MM.1S (cell line): ENCODE data around the gene YEATS4.

Source experiments
- DNase-seq: peaks from one replicate; pipeline ENCODE4 v3.0.0-alpha.2; 2015
- H2AFZ ChIP-seq: fragments of 300-600 bp; sonication (generic); 2 replicates; pipeline ENCODE4 v1.6.0; 2016; ENCODE audit warnings: antibody characterized with exemption, low read length
- H3F3A ChIP-seq: fragments of 300-600 bp; sonication (generic); 2 replicates; pipeline ENCODE4 v1.6.1; 2016; ENCODE audit warnings: mild to moderate bottlenecking, antibody characterized with exemption, low read length, moderate library complexity, mixed read lengths; ENCODE audit not compliant: insufficient read depth
- H3K27ac ChIP-seq: fragments of 300-600 bp; sonication (generic); 2 replicates; pipeline ENCODE4 v1.5.1; 2016; ENCODE audit warnings: mild to moderate bottlenecking, low read length
- H3K27me3 ChIP-seq: fragments of 300-600 bp; sonication (generic); replicated peaks from 2 replicates; pipeline ENCODE4 v1.6.0; 2016; ENCODE audit warnings: low read length; ENCODE audit not compliant: insufficient read depth
- H3K36me3 ChIP-seq: fragments of 300-600 bp; sonication (generic); replicated peaks from 2 replicates; pipeline ENCODE4 v1.6.1; 2016; ENCODE audit warnings: mild to moderate bottlenecking, low read length, mixed read lengths; ENCODE audit not compliant: insufficient read depth
- H3K4me1 ChIP-seq: fragments of 300-600 bp; sonication (generic); 2 replicates; pipeline ENCODE4 v1.6.1; 2016; ENCODE audit warnings: low read length, mixed read lengths
- H3K4me2 ChIP-seq: fragments of 300-600 bp; sonication (generic); 2 replicates; pipeline ENCODE4 v1.6.0; 2016; ENCODE audit warnings: low read depth, low read length
- H3K4me3 ChIP-seq: fragments of 300-600 bp; sonication (generic); 2 replicates; pipeline ENCODE4 v1.5.1; 2016; ENCODE audit warnings: low read length, mixed read lengths
- H3K79me2 ChIP-seq: fragments of 300-600 bp; sonication (generic); 2 replicates; pipeline ENCODE4 v1.6.1; 2016; ENCODE audit warnings: mixed run types, low read length, mixed read lengths
- H3K9ac ChIP-seq: fragments of 300-600 bp; sonication (generic); 2 replicates; pipeline ENCODE4 v1.6.1; 2016; ENCODE audit warnings: low read length, mixed read lengths
- H3K9me2 ChIP-seq: fragments of 300-600 bp; sonication (generic); replicated peaks from 2 replicates; pipeline ENCODE4 v1.6.1; 2016; ENCODE audit warnings: mild to moderate bottlenecking, low read length, mixed read lengths; ENCODE audit not compliant: insufficient read depth
- H3K9me3 ChIP-seq: fragments of 300-600 bp; sonication (generic); replicated peaks from 2 replicates; pipeline ENCODE4 v1.6.1; 2016; ENCODE audit warnings: mild to moderate bottlenecking, low read length, mixed read lengths; ENCODE audit not compliant: insufficient read depth
- H4K20me1 ChIP-seq: fragments of 300-600 bp; sonication (generic); 2 replicates; pipeline ENCODE4 v1.6.1; 2016; ENCODE audit warnings: mild to moderate bottlenecking, low read length, moderate library complexity, mixed read lengths; ENCODE audit not compliant: insufficient read depth
- CTCF ChIP-seq: fragments of 300-600 bp; sonication (generic); IDR thresholded peaks from 2 replicates; pipeline ENCODE4 v1.5.1; 2016; ENCODE audit warnings: antibody characterized with exemption, low read length, mixed read lengths
- EZH2 ChIP-seq: fragments of 300-600 bp; sonication (generic); optimal IDR thresholded peaks from 2 replicates; pipeline ENCODE3; 2017; ENCODE audit warnings: low read depth, mild to moderate bottlenecking, antibody characterized with exemption, low read length, mixed read lengths
- EZH2phosphoT487 ChIP-seq: fragments of 300-600 bp; sonication (generic); IDR thresholded peaks from 2 replicates; pipeline ENCODE4 v1.6.1; 2018; ENCODE audit warnings: antibody characterized with exemption, low read length

The YEATS4 gene

GRCh38 chr12:69415471-69416275, 56.1 kb downstream of the YEATS4 start:
- Histone ChIP-seq H3K4me3 (no peak overlapping the region), H2AFZ (no peak overlapping the region), H3K79me2 (no peaks in the 10 kb centered on the region), H4K20me1 (no peaks in the 10 kb centered on the region), H3F3A (no peaks in the 10 kb centered on the region), H3K4me2 (no peak overlapping the region), H3K27ac (no peak overlapping the region), H3K36me3 (no peaks in the 10 kb centered on the region), H3K9me3 (no peaks in the 10 kb centered on the region), H3K9ac (no peak overlapping the region), H3K9me2 (no peaks in the 10 kb centered on the region), H3K4me1 (no peaks in the 10 kb centered on the region), H3K27me3 (no peaks in the 10 kb centered on the region)
- DNase-seq: peak; percentile 52
- TF ChIP-seq CTCF: peak; percentile 63
- TF ChIP-seq EZH2: no peak

DNA sequence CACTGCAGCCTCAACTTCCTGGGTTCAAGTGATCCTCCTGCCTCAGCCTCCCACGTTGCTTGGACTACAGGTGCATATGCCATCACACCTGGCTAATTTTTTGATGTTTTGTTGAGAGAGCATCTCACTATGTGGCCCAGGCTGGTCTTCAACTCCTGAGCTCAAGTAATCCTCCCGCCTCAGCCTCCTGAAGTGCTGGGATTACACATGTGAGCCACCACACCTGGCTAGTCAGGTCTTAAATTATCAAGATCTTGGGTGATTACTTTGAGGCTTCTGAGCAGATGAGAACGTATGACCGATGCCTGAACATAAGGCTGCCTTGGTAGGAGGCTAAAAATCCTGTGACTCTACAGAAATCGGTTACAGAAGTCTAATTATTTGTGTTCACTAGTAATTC, 57.7 kb downstream of the YEATS4 start:
- no peaks in the 10 kb centered on the region for H4K20me1 ChIP-seq
- H3K9me3 ChIP-seq: no peaks in the 10 kb centered on the region
- no peaks in the 10 kb centered on the region for H3K79me2 ChIP-seq
- H3K27ac ChIP-seq: no peak overlapping the region
- no peak for DNase-seq
- H3K4me2 ChIP-seq: no peak overlapping the region
- no peak overlapping the region for H3K9ac ChIP-seq
- H3K27me3 ChIP-seq: no peaks in the 10 kb centered on the region
- no peaks in the 10 kb centered on the region for H3F3A ChIP-seq
- no peaks in the 10 kb centered on the region for H3K4me1 ChIP-seq
- H3K4me3 ChIP-seq: no peak overlapping the region
- no peak overlapping the region for H2AFZ ChIP-seq
- no peaks in the 10 kb centered on the region for H3K36me3 ChIP-seq
- TF ChIP-seq CTCF: no peak
- no peak for TF ChIP-seq EZH2phosphoT487
- TF ChIP-seq EZH2: no peak
- no peaks in the 10 kb centered on the region for H3K9me2 ChIP-seq

GRCh38 chr12:69417741-69418167, 58.2 kb downstream of the YEATS4 start:
- H3K27me3 ChIP-seq: no peaks in the 10 kb centered on the region
- no peak overlapping the region for H3K9ac ChIP-seq
- H3K27ac ChIP-seq: no peak overlapping the region
- H3K9me3 ChIP-seq: no peaks in the 10 kb centered on the region
- H3K9me2 ChIP-seq: no peaks in the 10 kb centered on the region
- no peak for DNase-seq
- H4K20me1 ChIP-seq: no peaks in the 10 kb centered on the region
- H3K79me2 ChIP-seq: no peaks in the 10 kb centered on the region
- no peak overlapping the region for H3K4me3 ChIP-seq
- no peak overlapping the region for H2AFZ ChIP-seq
- H3F3A ChIP-seq: no peaks in the 10 kb centered on the region
- TF ChIP-seq EZH2 (no peak), EZH2phosphoT487 (no peak), CTCF (no peak)
- H3K4me1 ChIP-seq: no peaks in the 10 kb centered on the region
- H3K36me3 ChIP-seq: no peaks in the 10 kb centered on the region
- no peak overlapping the region for H3K4me2 ChIP-seq
